Measurements from ENCODE around the gene CHSY1.
A peak's percentile ranks its signal among the peaks of the same experiment; 100 is the strongest.

Gene CHSY1

GRCh38 chr15:101198800-101199199 is 53.0 kb downstream of the CHSY1 start:
- Histone ChIP-seq H3K4me2 (ENCODE audit: insufficient read depth, low read length, poor library complexity, severe bottlenecking) (no peak overlapping the region), H2BK5ac (ENCODE audit: low read length) (no peak overlapping the region), H4K8ac (ENCODE audit: low read depth, low read length) (no peak overlapping the region), H3K27ac (replicated peaks; ENCODE audit: low read length) (no peak overlapping the region), H4K91ac (ENCODE audit: low read depth, low read length, poor library complexity) (no peak overlapping the region), H2BK15ac (ENCODE audit: low read length) (no peak overlapping the region), H2AK5ac (ENCODE audit: low read depth, low read length) (peak overlapping the region; percentile 15), H2BK12ac (ENCODE audit: low read length) (no peak overlapping the region), H3K18ac (ENCODE audit: low read length) (no peak overlapping the region), H3K9me3 (replicated peaks in 1 of 2; ENCODE audit: control insufficient read depth in 2 of 2, insufficient read depth in 1 of 2, low read depth in 1 of 2, low read length in 2 of 2) (no peaks in the 10 kb centered on the region), H3K4ac (ENCODE audit: low read length) (no peak overlapping the region), H3K27me3 (ENCODE audit: control insufficient read depth in 3 of 3, insufficient read depth in 3 of 3, low read depth in 1 of 3, low read length in 3 of 3) (no peaks in the 10 kb centered on the region), H2AFZ (ENCODE audit: low read length) (no peak overlapping the region), H3K36me3 (replicated peaks in 1 of 2; ENCODE audit: control insufficient read depth in 2 of 2, insufficient read depth in 2 of 2, low read length in 2 of 2) (no peaks in the 10 kb centered on the region), H3K4me1 (ENCODE audit: control insufficient read depth in 2 of 2, insufficient read depth in 1 of 2, low read depth in 1 of 2, low read length in 2 of 2) (peaks cover 23 to 25% of the 10 kb centered on the region in 2 donors), H3K79me1 (ENCODE audit: low read depth, low read length) (peaks cover 7% of the 10 kb centered on the region), H3K23ac (ENCODE audit: low read depth, low read length, poor library complexity) (no peak overlapping the region), H3K9ac (ENCODE audit: low read depth, low read length, poor library complexity) (no peak overlapping the region), H3K14ac (ENCODE audit: low read length) (no peak overlapping the region), H2BK120ac (ENCODE audit: low read depth, low read length) (no peak overlapping the region), H3K4me3 (ENCODE audit: low read length in 2 of 2) (no peak overlapping the region)
- no peak for DNase-seq (ENCODE audit: low spot score)
- no CpG with 5 or more reads among the region's 6 CpGs for WGBS, 2 donors (ENCODE audit: extremely low coverage in 2 of 2, insufficient read length in 2 of 2, insufficient replicate concordance in 1 of 2)

DNA sequence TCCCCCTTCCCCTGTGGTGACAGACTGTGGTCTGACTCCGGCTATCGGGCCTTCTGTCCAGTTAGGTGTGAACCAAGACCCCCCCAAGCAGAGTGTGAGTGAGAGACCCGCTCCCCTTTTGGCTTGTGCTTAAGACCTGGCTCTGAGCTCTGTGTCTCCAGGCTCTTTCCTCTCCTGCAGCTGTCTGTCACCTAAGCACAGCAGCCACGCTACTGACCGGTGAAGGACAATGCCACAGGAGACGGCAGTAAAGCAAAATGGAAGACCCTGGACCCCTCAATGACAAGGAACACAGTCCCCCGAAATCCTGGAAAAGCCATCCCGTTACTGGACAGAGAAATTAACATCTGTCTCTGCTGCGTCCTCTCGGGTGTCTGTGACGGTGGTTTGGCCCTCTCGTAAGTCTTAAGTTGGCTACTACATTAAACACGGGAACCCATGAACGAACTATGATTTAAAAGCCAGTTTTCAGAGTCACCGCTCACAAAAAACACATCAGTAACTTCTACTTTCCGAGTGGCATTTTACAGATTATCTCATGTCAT is 53.7 kb downstream of the CHSY1 start:
- WGBS, 2 donors (ENCODE audit: extremely low coverage in 2 of 2, insufficient read length in 2 of 2, insufficient replicate concordance in 1 of 2): no CpG with 5 or more reads among the region's 16 CpGs

GRCh38 chr15:101194546-101195125 is 57.2 kb downstream of the CHSY1 start:
- no peak overlapping the region for H3K18ac ChIP-seq (ENCODE audit: low read length)
- peaks cover 9 to 19% of the 10 kb centered on the region in 2 donors for H3K4me1 ChIP-seq (ENCODE audit: control insufficient read depth in 2 of 2, insufficient read depth in 1 of 2, low read depth in 1 of 2, low read length in 2 of 2)
- DNase-seq (ENCODE audit: low spot score): no peak
- no peak overlapping the region for H3K9ac ChIP-seq (ENCODE audit: low read depth, low read length, poor library complexity)
- H3K27ac ChIP-seq (replicated peaks; ENCODE audit: low read length): no peak overlapping the region
- H2BK12ac ChIP-seq (ENCODE audit: low read length): no peak overlapping the region
- no peak overlapping the region for H3K4me3 ChIP-seq (ENCODE audit: low read length in 2 of 2)
- no peak overlapping the region for H3K4ac ChIP-seq (ENCODE audit: low read length)
- no peak overlapping the region for H3K14ac ChIP-seq (ENCODE audit: low read length)
- H2BK15ac ChIP-seq (ENCODE audit: low read length): no peak overlapping the region
- H3K27me3 ChIP-seq (ENCODE audit: control insufficient read depth in 3 of 3, insufficient read depth in 3 of 3, low read depth in 1 of 3, low read length in 3 of 3): no peaks in the 10 kb centered on the region
- H3K23ac ChIP-seq (ENCODE audit: low read depth, low read length, poor library complexity): no peak overlapping the region
- H4K8ac ChIP-seq (ENCODE audit: low read depth, low read length): no peak overlapping the region
- 100% methylated on average over 1 to 4 of the region's 8 CpGs for WGBS, 2 donors (ENCODE audit: extremely low coverage in 2 of 2, insufficient read length in 2 of 2, insufficient replicate concordance in 1 of 2)
- H4K91ac ChIP-seq (ENCODE audit: low read depth, low read length, poor library complexity): no peak overlapping the region
- peaks cover 0 to 3% of the 10 kb centered on the region in 2 donors for H3K36me3 ChIP-seq (replicated peaks in 1 of 2; ENCODE audit: control insufficient read depth in 2 of 2, insufficient read depth in 2 of 2, low read length in 2 of 2)
- no peak overlapping the region for H3K4me2 ChIP-seq (ENCODE audit: insufficient read depth, low read length, poor library complexity, severe bottlenecking)
- H3K9me3 ChIP-seq (replicated peaks in 1 of 2; ENCODE audit: control insufficient read depth in 2 of 2, insufficient read depth in 1 of 2, low read depth in 1 of 2, low read length in 2 of 2): no peaks in the 10 kb centered on the region
- no peak overlapping the region for H2AFZ ChIP-seq (ENCODE audit: low read length)
- H2BK5ac ChIP-seq (ENCODE audit: low read length): no peak overlapping the region
- no peaks in the 10 kb centered on the region for H3K79me1 ChIP-seq (ENCODE audit: low read depth, low read length)
- no peak overlapping the region for H2BK120ac ChIP-seq (ENCODE audit: low read depth, low read length)
- no peak overlapping the region for H2AK5ac ChIP-seq (ENCODE audit: low read depth, low read length)

More for the DNA sequence above, 53.7 kb downstream of the CHSY1 start:
- Histone ChIP-seq H3K23ac (ENCODE audit: low read depth, low read length, poor library complexity) (no peak overlapping the region), H2BK12ac (ENCODE audit: low read length) (no peak overlapping the region), H3K4me2 (ENCODE audit: insufficient read depth, low read length, poor library complexity, severe bottlenecking) (no peak overlapping the region), H4K91ac (ENCODE audit: low read depth, low read length, poor library complexity) (no peak overlapping the region), H3K27me3 (ENCODE audit: control insufficient read depth in 3 of 3, insufficient read depth in 3 of 3, low read depth in 1 of 3, low read length in 3 of 3) (no peaks in the 10 kb centered on the region), H3K4ac (ENCODE audit: low read length) (no peak overlapping the region), H3K14ac (ENCODE audit: low read length) (no peak overlapping the region), H3K4me1 (ENCODE audit: control insufficient read depth in 2 of 2, insufficient read depth in 1 of 2, low read depth in 1 of 2, low read length in 2 of 2) (peaks cover 23 to 24% of the 10 kb centered on the region in 2 donors), H2AK5ac (ENCODE audit: low read depth, low read length) (no peak overlapping the region), H3K9me3 (replicated peaks in 1 of 2; ENCODE audit: control insufficient read depth in 2 of 2, insufficient read depth in 1 of 2, low read depth in 1 of 2, low read length in 2 of 2) (no peaks in the 10 kb centered on the region), H3K18ac (ENCODE audit: low read length) (no peak overlapping the region), H3K4me3 (ENCODE audit: low read length in 2 of 2) (no peak overlapping the region), H2AFZ (ENCODE audit: low read length) (no peak overlapping the region), H3K36me3 (replicated peaks in 1 of 2; ENCODE audit: control insufficient read depth in 2 of 2, insufficient read depth in 2 of 2, low read length in 2 of 2) (peaks cover 0 to 3% of the 10 kb centered on the region in 2 donors), H2BK5ac (ENCODE audit: low read length) (no peak overlapping the region), H3K9ac (ENCODE audit: low read depth, low read length, poor library complexity) (no peak overlapping the region), H4K8ac (ENCODE audit: low read depth, low read length) (no peak overlapping the region), H2BK15ac (ENCODE audit: low read length) (no peak overlapping the region), H2BK120ac (ENCODE audit: low read depth, low read length) (no peak overlapping the region), H3K79me1 (ENCODE audit: low read depth, low read length) (peaks cover 6% of the 10 kb centered on the region), H3K27ac (replicated peaks; ENCODE audit: low read length) (no peak overlapping the region)
- DNase-seq (ENCODE audit: low spot score): no peak

GRCh38 chr15:101193806-101194545 is 57.9 kb downstream of the CHSY1 start:
- H3K27ac ChIP-seq (replicated peaks; ENCODE audit: low read length): no peak overlapping the region

More at GRCh38 chr15:101193806-101194545, 57.9 kb downstream of the CHSY1 start:
- Histone ChIP-seq H3K14ac (ENCODE audit: low read length) (no peak overlapping the region), H2BK15ac (ENCODE audit: low read length) (no peak overlapping the region), H2BK5ac (ENCODE audit: low read length) (no peak overlapping the region), H2BK120ac (ENCODE audit: low read depth, low read length) (no peak overlapping the region), H3K4me1 (ENCODE audit: control insufficient read depth in 2 of 2, insufficient read depth in 1 of 2, low read depth in 1 of 2, low read length in 2 of 2) (peaks cover 8 to 19% of the 10 kb centered on the region in 2 donors), H4K8ac (ENCODE audit: low read depth, low read length) (no peak overlapping the region), H3K79me1 (ENCODE audit: low read depth, low read length) (no peaks in the 10 kb centered on the region), H3K9ac (ENCODE audit: low read depth, low read length, poor library complexity) (no peak overlapping the region), H3K4me3 (ENCODE audit: low read length in 2 of 2) (no peak overlapping the region), H3K18ac (ENCODE audit: low read length) (no peak overlapping the region), H3K9me3 (replicated peaks in 1 of 2; ENCODE audit: control insufficient read depth in 2 of 2, insufficient read depth in 1 of 2, low read depth in 1 of 2, low read length in 2 of 2) (no peaks in the 10 kb centered on the region), H3K4ac (ENCODE audit: low read length) (no peak overlapping the region), H2AFZ (ENCODE audit: low read length) (no peak overlapping the region), H2BK12ac (ENCODE audit: low read length) (no peak overlapping the region), H3K23ac (ENCODE audit: low read depth, low read length, poor library complexity) (no peak overlapping the region), H3K27me3 (ENCODE audit: control insufficient read depth in 3 of 3, insufficient read depth in 3 of 3, low read depth in 1 of 3, low read length in 3 of 3) (no peaks in the 10 kb centered on the region), H2AK5ac (ENCODE audit: low read depth, low read length) (no peak overlapping the region), H4K91ac (ENCODE audit: low read depth, low read length, poor library complexity) (no peak overlapping the region), H3K36me3 (replicated peaks in 1 of 2; ENCODE audit: control insufficient read depth in 2 of 2, insufficient read depth in 2 of 2, low read length in 2 of 2) (peaks cover 0 to 3% of the 10 kb centered on the region in 2 donors), H3K4me2 (ENCODE audit: insufficient read depth, low read length, poor library complexity, severe bottlenecking) (no peak overlapping the region)
- DNase-seq (ENCODE audit: low spot score): no peak
- no CpG with 5 or more reads among the region's 10 CpGs for WGBS, 2 donors (ENCODE audit: extremely low coverage in 2 of 2, insufficient read length in 2 of 2, insufficient replicate concordance in 1 of 2)
